IPS-15b (cell line): Measurements from ENCODE around the gene TFEB.

Experiments
- H3K27me3 ChIP-seq: one replicate; pipeline ENCODE4 v1.6.1; 2013; ENCODE audit warnings: low read length; ENCODE audit not compliant: control insufficient read depth, insufficient read depth
- H3K36me3 ChIP-seq: one replicate; pipeline ENCODE4 v1.6.1; 2013; ENCODE audit warnings: low read length; ENCODE audit not compliant: control insufficient read depth, insufficient read depth
- H3K4me1 ChIP-seq: one replicate; pipeline ENCODE4 v1.6.1; 2013; ENCODE audit warnings: mild to moderate bottlenecking, low read length; ENCODE audit not compliant: control insufficient read depth, insufficient read depth
- H3K4me3 ChIP-seq: one replicate; pipeline ENCODE4 v1.5.1; 2013; ENCODE audit warnings: low read depth, low read length
- H3K9ac ChIP-seq: one replicate; pipeline ENCODE4 v1.6.1; 2013; ENCODE audit warnings: low read depth, mild to moderate bottlenecking, low read length
- H3K9me3 ChIP-seq: one replicate; pipeline ENCODE4 v1.6.1; 2013; ENCODE audit warnings: mild to moderate bottlenecking, low read length; ENCODE audit not compliant: control insufficient read depth, insufficient read depth

Gene TFEB

GRCh38 chr6:41680182-41680965, 55.0 kb downstream of the TFEB start:
- Histone ChIP-seq H3K4me1 (peaks cover 9% of the 10 kb centered on the region), H3K9me3 (no peaks in the 10 kb centered on the region), H3K36me3 (no peaks in the 10 kb centered on the region), H3K27me3 (peaks cover 4% of the 10 kb centered on the region), H3K9ac (no peak overlapping the region), H3K4me3 (no peak overlapping the region)

- peaks cover 4% of the 10 kb centered on the region for H3K27me3 ChIP-seq
- no peaks in the 10 kb centered on the region for H3K9me3 ChIP-seq
- no peak overlapping the region for H3K9ac ChIP-seq
- H3K4me3 ChIP-seq, result no peak overlapping the region
- peaks cover 9% of the 10 kb centered on the region for H3K4me1 ChIP-seq
- H3K36me3 ChIP-seq, result no peaks in the 10 kb centered on the region
Measured at GRCh38 chr6:41679696-41680095, 55.7 kb downstream of the TFEB start.

GRCh38 chr6:41678511-41679084, 56.8 kb downstream of the TFEB start:
- Histone ChIP-seq H3K36me3 (no peaks in the 10 kb centered on the region), H3K9ac (no peak overlapping the region), H3K9me3 (no peaks in the 10 kb centered on the region), H3K4me3 (no peak overlapping the region), H3K4me1 (peaks cover 9% of the 10 kb centered on the region), H3K27me3 (peaks cover 4% of the 10 kb centered on the region)

- H3K36me3 ChIP-seq, result no peaks in the 10 kb centered on the region
- no peaks in the 10 kb centered on the region for H3K9me3 ChIP-seq
- peaks cover 4% of the 10 kb centered on the region for H3K27me3 ChIP-seq
- H3K4me1 ChIP-seq, result peaks cover 8% of the 10 kb centered on the region
- H3K4me3 ChIP-seq, result no peak overlapping the region
- no peak overlapping the region for H3K9ac ChIP-seq
Measured at GRCh38 chr6:41677124-41677921, 58.1 kb downstream of the TFEB start.

GRCh38 chr6:41676431-41676830, 59.0 kb downstream of the TFEB start:
- H3K9ac ChIP-seq, result no peak overlapping the region
- H3K36me3 ChIP-seq, result no peaks in the 10 kb centered on the region
- H3K4me3 ChIP-seq, result no peak overlapping the region
- H3K4me1 ChIP-seq, result peaks cover 6% of the 10 kb centered on the region
- peaks cover 4% of the 10 kb centered on the region for H3K27me3 ChIP-seq
- no peaks in the 10 kb centered on the region for H3K9me3 ChIP-seq

- peaks cover 6% of the 10 kb centered on the region for H3K4me1 ChIP-seq
- H3K36me3 ChIP-seq, result no peaks in the 10 kb centered on the region
- H3K9me3 ChIP-seq, result no peaks in the 10 kb centered on the region
- H3K27me3 ChIP-seq, result peaks cover 4% of the 10 kb centered on the region
- no peak overlapping the region for H3K4me3 ChIP-seq
- no peak overlapping the region for H3K9ac ChIP-seq
Measured at GRCh38 chr6:41675992-41676391, 59.4 kb downstream of the TFEB start.

- Histone ChIP-seq H3K27me3 (peaks cover 4% of the 10 kb centered on the region), H3K36me3 (no peaks in the 10 kb centered on the region), H3K4me1 (peaks cover 4% of the 10 kb centered on the region), H3K4me3 (no peak overlapping the region), H3K9me3 (no peaks in the 10 kb centered on the region), H3K9ac (no peak overlapping the region)
Measured at GRCh38 chr6:41675176-41675775, 60.1 kb downstream of the TFEB start.

- Histone ChIP-seq H3K4me3 (no peak overlapping the region), H3K27me3 (peaks cover 4% of the 10 kb centered on the region)
Measured at GRCh38 chr6:41674231-41675000, 61.0 kb downstream of the TFEB start.

GRCh38 chr6:41673704-41674000, 61.8 kb downstream of the TFEB start:
- Histone ChIP-seq H3K9me3 (no peaks in the 10 kb centered on the region), H3K4me3 (no peak overlapping the region), H3K4me1 (peaks cover 3% of the 10 kb centered on the region), H3K27me3 (peaks cover 4% of the 10 kb centered on the region), H3K9ac (no peak overlapping the region), H3K36me3 (no peaks in the 10 kb centered on the region)

More at GRCh38 chr6:41674231-41675000, 61.0 kb downstream of the TFEB start:
- Histone ChIP-seq H3K4me1 (peaks cover 3% of the 10 kb centered on the region), H3K36me3 (no peaks in the 10 kb centered on the region), H3K9ac (no peak overlapping the region), H3K9me3 (no peaks in the 10 kb centered on the region)

- H3K9me3 ChIP-seq, result no peaks in the 10 kb centered on the region
- H3K4me1 ChIP-seq, result peaks cover 3% of the 10 kb centered on the region
- no peak overlapping the region for H3K4me3 ChIP-seq
- no peaks in the 10 kb centered on the region for H3K36me3 ChIP-seq
- no peak overlapping the region for H3K9ac ChIP-seq
- H3K27me3 ChIP-seq, result peaks cover 4% of the 10 kb centered on the region
Measured at GRCh38 chr6:41672816-41673703, 62.3 kb downstream of the TFEB start.
